Measurements from ENCODE around the gene ZNF629. TPM values are rescaled to one million over a fixed set of nuclear protein-coding genes. Genes with fewer than 3 reads are reported as not detected.

The ZNF629 gene
- total and polyA plus RNA-seq, 11 donors: 11.2 to 30.9 (median 19.9) TPM

DNA sequence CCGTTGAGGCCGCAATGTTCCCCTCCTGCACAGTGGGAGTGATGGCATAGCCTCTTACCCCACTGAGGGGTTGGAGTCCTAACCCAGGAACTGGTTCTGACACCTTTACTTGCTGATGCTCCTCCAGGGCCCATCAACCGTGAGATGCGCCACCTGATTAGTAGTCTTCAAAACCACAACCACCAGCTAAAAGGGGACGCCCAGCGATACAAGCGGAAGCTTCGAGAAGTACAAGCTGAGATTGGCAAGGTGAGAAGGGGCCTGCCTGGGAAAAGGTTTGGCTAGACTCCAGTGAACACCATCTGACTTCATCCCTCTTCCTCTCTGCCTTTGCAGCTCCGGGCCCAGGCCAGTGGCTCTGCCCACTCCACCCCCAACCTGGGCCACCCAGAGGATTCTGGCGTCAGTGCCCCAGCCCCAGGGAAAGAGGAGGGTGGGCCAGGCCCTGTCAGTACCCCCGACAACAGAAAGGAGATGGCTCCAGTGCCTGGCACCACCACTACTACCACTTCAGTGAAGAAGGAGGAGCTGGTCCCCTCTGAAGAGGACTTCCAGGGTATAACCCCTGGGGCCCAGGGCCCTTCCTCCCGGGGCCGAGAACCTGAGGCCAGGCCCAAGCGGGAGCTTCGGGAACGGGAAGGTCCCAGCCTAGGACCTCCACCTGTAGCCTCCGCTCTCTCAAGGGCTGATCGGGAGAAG, 19.1 kb downstream of the ZNF629 start:
- Histone ChIP-seq H3K27ac (peak overlapping the region in 10 of 12 donors; percentile 24 to 85 (median 52)), H3K4me3 (no peak overlapping the region), H3K9me3 (no peaks in the 10 kb centered on the region), H3K27me3 (no peaks in the 10 kb centered on the region), H3K4me1 (peaks cover 0 to 42% (median 23%) of the 10 kb centered on the region in 12 donors), H3K36me3 (peaks cover 6 to 100% (median 97%) of the 10 kb centered on the region in 9 donors)
- intact Hi-C loops (cut with DNase I): no loop called here
- peak in 3 of 4 donors; percentile 38 to 53 (median 40) for ATAC-seq
- peak in 1 of 5 donors; percentile 21 for DNase-seq
- no peak for TF ChIP-seq POLR2A (IDR thresholded peaks at IDR 0.05)
- TF ChIP-seq, protein P1, sequence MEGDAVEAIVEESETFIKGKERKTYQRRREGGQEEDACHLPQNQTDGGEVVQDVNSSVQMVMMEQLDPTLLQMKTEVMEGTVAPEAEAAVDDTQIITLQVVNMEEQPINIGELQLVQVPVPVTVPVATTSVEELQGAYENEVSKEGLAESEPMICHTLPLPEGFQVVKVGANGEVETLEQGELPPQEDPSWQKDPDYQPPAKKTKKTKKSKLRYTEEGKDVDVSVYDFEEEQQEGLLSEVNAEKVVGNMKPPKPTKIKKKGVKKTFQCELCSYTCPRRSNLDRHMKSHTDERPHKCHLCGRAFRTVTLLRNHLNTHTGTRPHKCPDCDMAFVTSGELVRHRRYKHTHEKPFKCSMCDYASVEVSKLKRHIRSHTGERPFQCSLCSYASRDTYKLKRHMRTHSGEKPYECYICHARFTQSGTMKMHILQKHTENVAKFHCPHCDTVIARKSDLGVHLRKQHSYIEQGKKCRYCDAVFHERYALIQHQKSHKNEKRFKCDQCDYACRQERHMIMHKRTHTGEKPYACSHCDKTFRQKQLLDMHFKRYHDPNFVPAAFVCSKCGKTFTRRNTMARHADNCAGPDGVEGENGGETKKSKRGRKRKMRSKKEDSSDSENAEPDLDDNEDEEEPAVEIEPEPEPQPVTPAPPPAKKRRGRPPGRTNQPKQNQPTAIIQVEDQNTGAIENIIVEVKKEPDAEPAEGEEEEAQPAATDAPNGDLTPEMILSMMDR (IDR thresholded peaks at IDR 0.05): no peak
- WGBS, 4 donors: 72 to 85% (median 80%) methylated on average over 13 to 18 of the region's 18 CpGs

GRCh38 chr16:30766933-30767284, 20.1 kb downstream of the ZNF629 start:
- Histone ChIP-seq H3K27me3 (no peaks in the 10 kb centered on the region), H3K27ac (peak overlapping the region in 10 of 12 donors; percentile 34 to 85 (median 66)), H3K4me3 (no peak overlapping the region), H3K4me1 (peaks cover 0 to 46% (median 27%) of the 10 kb centered on the region in 12 donors), H3K36me3 (peaks cover 6 to 93% (median 87%) of the 10 kb centered on the region in 9 donors), H3K9me3 (no peaks in the 10 kb centered on the region)
- 42 to 55% (median 50%) methylated on average over 4 of the region's 4 CpGs for WGBS, 4 donors
- TF ChIP-seq, protein P1 (IDR thresholded peaks at IDR 0.05): no peak
- TF ChIP-seq POLR2A (IDR thresholded peaks at IDR 0.05): no peak
- intact Hi-C loops (cut with DNase I): no loop called here
- DNase-seq (peak in 2 of 5 donors; percentile 16 to 75), ATAC-seq (peak; percentile 68 to 79 (median 72))

DNA sequence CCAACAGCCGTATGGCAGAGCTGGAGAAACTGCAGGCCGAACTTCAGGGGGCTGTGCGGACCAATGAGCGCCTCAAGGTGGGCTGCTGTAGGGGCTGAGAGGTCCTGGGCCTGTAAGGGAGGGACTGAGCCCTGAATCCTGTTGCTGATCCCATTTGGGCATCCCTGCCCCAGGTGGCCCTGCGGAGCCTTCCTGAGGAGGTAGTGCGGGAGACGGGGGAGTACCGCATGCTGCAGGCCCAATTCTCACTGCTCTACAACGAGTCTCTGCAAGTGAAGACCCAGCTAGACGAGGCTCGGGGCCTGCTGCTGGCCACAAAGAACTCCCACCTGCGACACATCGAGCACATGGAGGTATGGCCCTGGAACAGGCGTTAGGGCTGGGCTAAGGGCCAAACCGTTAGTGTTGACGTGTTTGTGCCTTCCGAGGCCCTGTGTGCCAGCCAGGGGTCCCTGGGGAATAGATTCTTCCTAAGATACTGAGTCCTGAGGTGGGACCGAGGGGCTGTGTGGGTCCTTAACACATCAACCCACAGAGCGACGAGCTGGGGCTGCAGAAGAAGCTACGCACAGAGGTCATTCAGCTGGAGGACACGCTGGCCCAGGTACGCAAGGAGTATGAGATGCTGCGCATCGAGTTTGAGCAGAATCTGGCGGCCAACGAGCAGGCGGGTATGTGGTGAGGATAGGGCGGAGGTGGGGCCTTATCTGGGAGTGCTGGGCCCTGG, 20.6 kb downstream of the ZNF629 start:
- Histone ChIP-seq H3K27ac (peak overlapping the region; percentile 20 to 85 (median 58)), H3K27me3 (no peaks in the 10 kb centered on the region), H3K4me1 (peaks cover 0 to 47% (median 30%) of the 10 kb centered on the region in 12 donors), H3K9me3 (no peaks in the 10 kb centered on the region), H3K36me3 (peaks cover 3 to 87% (median 82%) of the 10 kb centered on the region in 9 donors), H3K4me3 (no peak overlapping the region)
- ATAC-seq: peak in 3 of 4 donors; percentile 2 to 4 (median 2)
- peak in 1 of 5 donors; percentile 16 for DNase-seq
- intact Hi-C loops (cut with DNase I): no loop called here
- WGBS, 4 donors: 60 to 79% (median 75%) methylated on average over 22 to 29 of the region's 29 CpGs
- TF ChIP-seq, protein P1 (IDR thresholded peaks at IDR 0.05): no peak
- TF ChIP-seq POLR2A (IDR thresholded peaks at IDR 0.05): no peak
